Neuron (in vitro differentiated cells): Measurements from ENCODE around the gene DIPK1A.

Experiments used
- H2AFZ ChIP-seq: one replicate; pipeline ENCODE4 v1.6.1; 2013; ENCODE audit warnings: low read depth, mild to moderate bottlenecking, inconsistent platforms, low read length, moderate library complexity
- H3K27me3 ChIP-seq: one replicate; pipeline ENCODE4 v1.6.1; 2013; ENCODE audit warnings: low read length; ENCODE audit not compliant: insufficient read depth
- H3K36me3 ChIP-seq: one replicate; pipeline ENCODE4 v1.6.1; 2013; ENCODE audit warnings: low read length; ENCODE audit not compliant: insufficient read depth
- H3K4me1 ChIP-seq: one replicate; pipeline ENCODE4 v1.6.1; 2013; ENCODE audit warnings: low read length; ENCODE audit not compliant: insufficient read depth
- H3K4me3 ChIP-seq: 2 replicates; pipeline ENCODE4 v1.5.1; 2013; ENCODE audit warnings: mild to moderate bottlenecking, low read length, moderate library complexity
- H3K9me3 ChIP-seq: one replicate; pipeline ENCODE4 v1.6.1; 2013; ENCODE audit warnings: low read length

The DIPK1A gene

DNA sequence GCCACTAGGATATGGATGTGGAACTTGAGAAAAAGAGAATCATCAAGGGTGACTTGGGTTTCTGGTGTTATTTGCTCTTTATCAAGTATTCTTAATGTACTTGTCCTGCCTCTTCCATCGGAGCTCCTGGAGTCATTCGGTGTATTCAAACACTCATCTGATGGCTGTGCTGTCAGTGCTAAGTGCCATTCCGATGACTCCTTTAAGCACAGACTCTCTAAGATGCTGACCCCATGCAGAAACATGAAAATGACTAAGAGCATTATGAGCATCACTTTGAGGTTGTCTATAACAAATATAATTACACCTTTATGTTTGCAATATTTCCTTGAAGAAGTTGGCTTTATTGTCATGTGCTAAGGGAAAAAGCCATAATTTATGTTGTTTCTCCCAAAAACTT, 140.7 kb downstream of the DIPK1A start:
- no peaks in the 10 kb centered on the region for H3K36me3 ChIP-seq
- H3K4me1 ChIP-seq: peaks cover 6% of the 10 kb centered on the region
- no peak overlapping the region for H2AFZ ChIP-seq
- H3K4me3 ChIP-seq: no peak overlapping the region
- no peaks in the 10 kb centered on the region for H3K9me3 ChIP-seq
- no peaks in the 10 kb centered on the region for H3K27me3 ChIP-seq

DNA sequence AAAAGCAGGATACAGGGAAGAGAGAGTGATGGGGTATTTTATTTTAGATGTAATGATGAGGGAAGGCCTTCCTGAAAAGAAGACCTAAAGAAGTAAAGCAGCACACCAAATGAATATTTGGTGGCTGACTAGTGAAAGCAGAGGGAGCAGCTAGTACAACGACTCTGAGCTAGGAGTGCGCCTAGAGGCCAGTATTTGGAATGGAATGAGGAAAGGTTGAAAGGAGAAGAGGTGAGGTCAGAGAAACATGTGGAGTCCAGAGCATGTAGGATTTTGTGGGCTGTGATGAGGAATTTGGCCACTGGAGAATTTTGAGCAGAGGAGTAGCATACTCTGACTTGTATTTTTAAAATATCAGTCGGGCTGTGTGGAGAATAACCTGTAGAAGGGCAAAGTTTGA, 141.2 kb downstream of the DIPK1A start:
- no peaks in the 10 kb centered on the region for H3K9me3 ChIP-seq
- no peaks in the 10 kb centered on the region for H3K27me3 ChIP-seq
- H3K36me3 ChIP-seq: no peaks in the 10 kb centered on the region
- H3K4me1 ChIP-seq: peaks cover 6% of the 10 kb centered on the region
- no peak overlapping the region for H2AFZ ChIP-seq
- no peak overlapping the region for H3K4me3 ChIP-seq

DNA sequence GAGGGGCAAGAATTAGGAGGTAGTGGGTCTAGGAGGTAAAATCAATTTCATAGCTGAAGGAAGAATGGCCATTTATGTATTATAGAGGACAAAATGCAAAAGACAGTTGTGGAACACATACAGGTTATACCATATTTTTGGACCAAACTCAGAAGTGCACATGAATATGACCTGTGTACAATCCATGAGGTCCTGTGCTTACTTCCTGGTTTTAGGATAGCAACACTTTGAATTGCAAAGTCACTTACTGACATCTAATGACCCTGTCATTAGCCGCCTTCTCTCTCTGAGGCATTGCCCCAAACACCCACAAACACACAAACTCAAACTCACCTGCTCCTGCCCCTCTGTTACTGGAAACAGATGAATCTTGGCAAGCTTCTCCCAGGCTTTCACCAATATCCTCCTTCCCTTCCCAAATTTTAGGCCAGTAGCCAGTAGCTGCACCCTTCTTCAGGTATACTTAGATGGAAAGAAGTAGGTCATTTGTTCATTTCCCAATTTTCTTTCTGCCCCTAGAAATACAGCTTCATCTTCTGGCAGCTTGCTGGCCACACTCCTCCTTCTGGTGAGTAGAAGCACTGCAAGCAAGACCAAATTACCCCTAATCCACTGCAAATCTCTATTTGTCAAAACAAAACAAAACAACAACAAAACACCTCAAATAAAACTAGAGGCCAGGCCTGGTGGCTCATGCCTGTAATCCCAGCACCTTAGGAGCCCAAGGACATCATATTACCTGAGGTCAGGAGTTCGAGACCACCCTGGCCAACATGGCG, 143.1 kb downstream of the DIPK1A start:
- Histone ChIP-seq H3K9me3 (no peaks in the 10 kb centered on the region), H3K27me3 (no peaks in the 10 kb centered on the region), H3K36me3 (no peaks in the 10 kb centered on the region), H3K4me3 (no peak overlapping the region), H3K4me1 (peaks cover 4% of the 10 kb centered on the region), H2AFZ (no peak overlapping the region)

- Histone ChIP-seq H3K27me3 (no peaks in the 10 kb centered on the region), H3K36me3 (no peaks in the 10 kb centered on the region), H3K4me3 (no peak overlapping the region), H2AFZ (no peak overlapping the region), H3K9me3 (no peaks in the 10 kb centered on the region), H3K4me1 (no peaks in the 10 kb centered on the region)
These were observed 144.0 kb downstream of the DIPK1A start for GRCh38 chr1:92817137-92817697.

- H3K36me3 ChIP-seq: no peaks in the 10 kb centered on the region
- no peaks in the 10 kb centered on the region for H3K27me3 ChIP-seq
- no peaks in the 10 kb centered on the region for H3K4me1 ChIP-seq
- no peak overlapping the region for H2AFZ ChIP-seq
- H3K4me3 ChIP-seq: no peak overlapping the region
- no peaks in the 10 kb centered on the region for H3K9me3 ChIP-seq
These were observed 144.5 kb downstream of the DIPK1A start for GRCh38 chr1:92816732-92817131.

DNA sequence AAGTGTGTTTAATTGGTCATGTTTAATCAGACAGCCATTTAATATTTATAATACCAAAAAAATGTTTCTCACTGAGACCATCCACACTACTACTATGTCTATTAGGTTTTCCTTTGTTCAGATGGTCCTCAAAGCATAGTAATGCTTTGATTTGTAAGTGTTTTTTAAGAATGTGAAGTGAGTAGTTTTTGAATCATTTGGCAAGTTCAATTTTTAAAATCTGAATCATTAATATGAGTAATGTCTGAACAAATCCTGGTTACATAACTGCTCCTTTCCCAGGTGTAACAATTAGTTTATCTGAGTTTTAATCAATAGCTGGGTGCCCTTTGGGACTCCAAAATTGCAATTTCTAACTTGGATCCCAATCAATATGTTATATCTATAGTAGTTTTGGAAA, 152.9 kb downstream of the DIPK1A start:
- Histone ChIP-seq H3K4me1 (peaks cover 3% of the 10 kb centered on the region), H3K9me3 (no peaks in the 10 kb centered on the region), H3K4me3 (no peak overlapping the region), H2AFZ (no peak overlapping the region), H3K27me3 (no peaks in the 10 kb centered on the region), H3K36me3 (no peaks in the 10 kb centered on the region)

GRCh38 chr1:92805216-92805615, 156.0 kb downstream of the DIPK1A start:
- no peaks in the 10 kb centered on the region for H3K27me3 ChIP-seq
- H3K4me1 ChIP-seq: peaks cover 3% of the 10 kb centered on the region
- H2AFZ ChIP-seq: no peak overlapping the region
- no peak overlapping the region for H3K4me3 ChIP-seq
- no peaks in the 10 kb centered on the region for H3K36me3 ChIP-seq
- no peaks in the 10 kb centered on the region for H3K9me3 ChIP-seq

DNA sequence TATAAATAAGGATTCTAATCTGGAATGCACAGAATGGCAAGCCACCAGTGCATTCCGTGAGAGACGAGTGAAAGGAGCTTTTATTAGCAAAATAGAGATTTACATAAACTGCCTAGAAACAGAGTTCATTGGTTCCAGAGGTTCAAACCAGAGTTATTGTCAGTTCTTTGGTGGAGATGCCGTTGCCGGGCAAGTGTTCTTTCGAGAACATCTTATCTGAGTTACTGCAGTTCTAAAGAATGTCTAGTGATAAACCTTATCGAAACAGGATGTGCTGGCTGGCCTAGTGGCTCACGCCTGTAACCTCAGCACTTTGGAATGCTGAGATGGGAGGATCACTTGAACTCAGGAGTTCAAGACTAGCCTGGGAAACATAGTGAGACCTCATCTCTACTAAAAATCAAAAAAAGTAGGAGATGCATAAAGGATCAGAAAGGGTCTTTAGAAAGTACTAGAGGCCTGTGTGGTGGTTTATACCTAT, 156.5 kb downstream of the DIPK1A start:
- Histone ChIP-seq H2AFZ (no peak overlapping the region), H3K4me1 (peaks cover 3% of the 10 kb centered on the region), H3K36me3 (no peaks in the 10 kb centered on the region), H3K4me3 (no peak overlapping the region), H3K27me3 (no peaks in the 10 kb centered on the region), H3K9me3 (no peaks in the 10 kb centered on the region)

DNA sequence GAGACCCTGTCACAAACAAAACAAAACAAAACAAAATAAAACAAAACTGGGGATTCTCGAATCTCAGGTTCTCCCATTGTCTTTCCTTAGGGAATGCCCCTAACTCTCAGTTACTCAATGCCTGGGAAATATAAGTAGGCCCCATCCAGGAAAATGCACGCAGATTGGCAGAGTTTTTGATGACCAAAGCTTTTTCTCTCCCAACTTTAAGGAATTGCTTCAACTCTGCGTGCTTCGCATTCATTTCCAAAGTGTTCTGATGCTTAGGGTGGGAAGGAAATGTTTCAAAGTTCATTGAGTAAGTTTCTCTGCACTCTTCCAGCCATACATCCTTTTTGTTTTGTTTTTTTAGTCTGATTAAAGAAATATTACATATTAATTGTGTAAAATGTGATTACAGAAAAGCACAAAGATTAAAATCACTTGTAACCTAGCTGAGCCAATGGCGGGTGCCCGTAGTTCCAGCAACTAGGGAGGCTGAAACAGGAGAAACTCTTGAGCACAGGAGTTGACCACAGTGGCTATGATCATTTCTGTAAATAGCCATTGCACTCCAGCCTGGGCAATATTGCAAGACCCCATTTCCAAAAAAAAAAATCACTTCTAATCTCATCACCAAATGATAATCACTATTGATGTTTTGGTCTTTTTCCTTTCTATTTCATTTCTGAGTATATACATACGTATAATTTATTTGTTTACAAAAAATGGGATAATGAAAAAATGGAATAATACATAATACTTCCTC, 157.9 kb downstream of the DIPK1A start:
- Histone ChIP-seq H3K4me3 (no peak overlapping the region), H3K4me1 (peaks cover 3% of the 10 kb centered on the region), H3K36me3 (no peaks in the 10 kb centered on the region), H3K9me3 (no peaks in the 10 kb centered on the region), H2AFZ (no peak overlapping the region), H3K27me3 (no peaks in the 10 kb centered on the region)

GRCh38 chr1:92797961-92798360, 163.3 kb downstream of the DIPK1A start:
- no peak overlapping the region for H3K4me3 ChIP-seq
- H2AFZ ChIP-seq: no peak overlapping the region
- no peaks in the 10 kb centered on the region for H3K9me3 ChIP-seq
- no peaks in the 10 kb centered on the region for H3K36me3 ChIP-seq
- H3K4me1 ChIP-seq: no peaks in the 10 kb centered on the region
- H3K27me3 ChIP-seq: no peaks in the 10 kb centered on the region

DNA sequence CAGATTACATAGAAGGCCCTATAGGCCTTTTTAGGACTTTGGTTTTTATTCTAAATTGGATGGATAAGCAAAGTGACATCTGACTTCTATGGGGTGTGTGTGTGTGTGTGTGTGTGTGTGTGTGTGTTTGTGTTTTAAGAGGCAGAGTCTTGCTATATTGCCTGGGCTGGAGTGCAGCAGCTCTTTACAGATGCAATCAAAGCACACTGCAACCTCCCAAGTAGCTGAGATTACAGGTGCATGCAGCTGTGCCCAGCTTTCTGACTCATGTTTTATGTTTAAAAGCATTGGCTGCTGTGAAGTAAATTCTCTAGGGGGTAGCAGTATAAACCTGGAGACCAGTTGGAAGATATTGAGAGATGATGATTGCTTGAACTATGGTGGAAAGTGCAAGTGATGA, 164.0 kb downstream of the DIPK1A start:
- H3K4me1 ChIP-seq: peaks cover 3% of the 10 kb centered on the region
- H3K36me3 ChIP-seq: no peaks in the 10 kb centered on the region
- no peak overlapping the region for H3K4me3 ChIP-seq
- H2AFZ ChIP-seq: no peak overlapping the region
- no peaks in the 10 kb centered on the region for H3K9me3 ChIP-seq
- no peaks in the 10 kb centered on the region for H3K27me3 ChIP-seq

DNA sequence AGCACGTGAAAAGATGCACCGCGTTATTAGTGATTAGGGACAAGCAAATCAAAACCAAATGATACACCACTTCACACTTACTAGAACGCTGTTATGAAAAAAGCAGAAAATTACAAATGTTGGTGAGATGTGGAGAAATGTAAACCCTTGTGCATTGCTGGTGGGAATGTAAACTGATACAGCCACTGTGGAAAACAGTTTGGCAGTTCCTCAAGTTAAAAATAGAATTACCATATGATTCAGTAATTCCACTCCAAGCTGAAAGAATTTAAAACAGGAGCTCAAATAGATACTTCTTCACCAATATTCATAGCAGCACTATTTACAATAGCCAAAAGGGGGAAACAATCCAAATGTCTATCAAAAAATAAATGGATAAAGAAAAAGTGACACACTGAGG, 166.1 kb downstream of the DIPK1A start:
- Histone ChIP-seq H3K4me1 (peaks cover 12% of the 10 kb centered on the region), H2AFZ (no peak overlapping the region), H3K4me3 (no peak overlapping the region), H3K27me3 (no peaks in the 10 kb centered on the region), H3K9me3 (no peaks in the 10 kb centered on the region), H3K36me3 (no peaks in the 10 kb centered on the region)

- H3K4me1 ChIP-seq: peaks cover 12% of the 10 kb centered on the region
- H3K4me3 ChIP-seq: no peak overlapping the region
- H2AFZ ChIP-seq: no peak overlapping the region
- no peaks in the 10 kb centered on the region for H3K9me3 ChIP-seq
- H3K36me3 ChIP-seq: no peaks in the 10 kb centered on the region
- H3K27me3 ChIP-seq: no peaks in the 10 kb centered on the region
These were observed 168.9 kb downstream of the DIPK1A start for GRCh38 chr1:92792340-92792782.
